Bronchus fibroblast of lung (primary cell): Measurements from ENCODE around the gene TFAP2B. TPM values are rescaled to one million over a fixed set of nuclear protein-coding genes. Genes with fewer than 3 reads are reported as not detected.

Experiments
- total RNA-seq: library from RNA; depleted of rRNA; stranded (reverse); fragments of >200 nt; gene quantifications from 2 replicates; pipeline ENCODE4 v1.2.3, GENCODE V29; 2015

The TFAP2B gene
- not detected in 2 replicates for total RNA-seq

DNA sequence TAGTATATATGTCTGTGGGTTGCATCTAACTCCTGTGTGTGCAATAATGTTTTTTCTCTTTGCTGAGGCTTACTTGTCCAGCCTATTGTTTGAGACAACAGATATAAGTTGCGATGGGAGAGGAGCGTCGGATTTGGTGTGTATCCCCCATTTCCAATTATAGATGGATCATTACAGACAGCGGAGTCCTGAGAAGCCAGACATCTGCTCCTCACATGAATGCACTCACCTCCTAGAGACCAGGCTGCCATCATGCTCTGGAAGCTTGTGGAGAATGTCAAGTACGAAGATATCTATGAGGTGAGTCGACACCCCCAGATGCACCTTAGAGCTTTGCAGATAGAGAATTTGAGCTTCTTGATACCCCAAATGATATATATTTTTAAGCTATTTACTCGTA is at the start of gene TFAP2B:
Gene TFAP2B (plus strand): TSS at position 199 of the 400 bp plus-strand sequence. CDS start 21 bp downstream, at position 220.

Other genes starting within 250 kb of the TFAP2B start
- not detected in 2 replicates for gene TFAP2D, start 105.3 kb upstream of the TFAP2B start, total RNA-seq